Stimulated activated CD8-positive, alpha-beta memory T cell treated with anti-CD3 and anti-CD28 coated beads, Interleukin-15, amount 100 ng/mL, for 4 hours (primary cell): ENCODE measurements around the gene NMUR1.
A peak's percentile ranks its signal among the peaks of the same experiment; 100 is the strongest.

Source experiments
- DNase-seq, 2 donors: peaks; one replicate each; pipeline ENCODE4 v3.0.0-alpha.2; 2020; ENCODE audit warnings: low read depth in 2 of 2

The NMUR1 gene

DNA sequence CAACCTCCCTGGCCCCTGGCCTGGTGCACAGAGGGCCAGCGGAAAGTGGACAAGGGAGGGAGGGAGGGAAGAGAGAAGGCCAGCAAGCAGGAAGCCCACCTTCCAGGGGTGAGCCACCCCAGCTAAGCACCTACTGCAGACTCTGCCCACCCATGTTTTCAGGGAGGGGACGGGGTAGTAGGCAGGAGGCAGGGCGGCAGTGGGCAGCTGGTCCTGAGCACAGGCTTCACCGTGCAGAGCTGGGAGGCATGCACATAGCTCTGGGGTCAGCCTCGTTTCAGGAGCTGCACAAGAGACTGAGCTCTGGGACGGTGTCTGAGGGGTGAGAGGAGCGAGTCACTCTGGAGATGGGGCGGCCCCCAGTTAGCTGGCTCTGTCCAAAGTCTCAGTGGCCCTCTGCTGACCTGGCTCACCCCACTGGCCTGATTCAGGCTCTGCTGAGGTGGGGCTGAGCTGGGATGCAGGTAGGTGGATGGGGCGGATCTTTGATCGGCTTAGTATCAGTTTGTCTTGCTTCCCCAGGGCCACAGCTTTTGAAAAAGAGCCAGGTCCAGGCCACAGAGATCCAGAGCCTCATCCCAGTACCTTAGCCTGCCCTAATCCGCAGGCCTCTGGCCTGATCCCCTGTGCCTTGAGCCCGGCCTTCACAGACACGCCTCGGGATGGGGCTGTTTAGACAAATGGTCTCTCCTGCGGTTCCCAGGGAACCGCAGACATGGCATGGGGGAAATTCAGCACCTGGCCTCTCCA, 3.7 kb downstream of the NMUR1 start:
- no peak for DNase-seq

- DNase-seq = no peak
Measured at GRCh38 chr2:231525248-231526163, 4.7 kb downstream of the NMUR1 start.

- no peak for DNase-seq
Measured at GRCh38 chr2:231524477-231525247, 5.6 kb downstream of the NMUR1 start.

DNA sequence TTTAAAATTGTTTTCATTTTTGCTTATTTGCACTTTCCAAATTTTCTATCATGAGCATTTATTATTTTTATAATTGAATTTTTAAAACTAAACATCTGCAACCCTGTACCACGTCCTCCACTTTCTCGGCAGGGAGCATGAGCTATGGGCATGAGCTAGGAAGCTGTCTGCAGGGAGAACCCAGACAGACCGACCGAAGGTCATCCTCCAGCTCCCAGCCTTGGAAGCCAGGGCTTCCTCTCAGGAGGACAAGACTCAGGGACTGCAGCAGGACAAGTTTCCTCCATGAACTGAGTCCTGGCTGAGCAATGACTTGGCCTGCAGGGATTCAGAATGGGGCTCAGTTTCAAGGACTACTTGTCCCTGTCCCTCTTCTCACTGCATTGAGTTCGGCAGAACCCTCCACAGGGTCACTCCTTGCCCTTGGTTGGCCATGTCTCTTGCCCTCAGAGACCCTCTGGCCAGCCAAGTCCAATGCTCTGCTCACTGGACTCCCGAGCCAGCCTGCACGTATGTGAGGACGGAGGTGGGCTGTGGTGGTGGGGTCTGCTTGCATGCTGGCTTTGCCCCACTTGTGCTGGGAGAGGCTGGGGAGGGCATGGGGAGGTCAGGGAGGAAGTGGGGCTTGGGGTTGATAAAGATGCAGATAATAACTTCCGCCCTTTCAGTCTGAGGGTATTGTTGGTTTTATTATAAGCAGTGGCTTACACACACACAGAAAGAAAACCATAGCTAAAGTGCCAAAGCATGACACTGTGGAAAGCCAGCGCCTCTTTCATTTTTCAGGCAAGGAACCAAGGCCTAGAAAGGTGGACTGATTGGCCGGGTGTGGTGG, 6.6 kb downstream of the NMUR1 start:
- DNase-seq = no peak

DNA sequence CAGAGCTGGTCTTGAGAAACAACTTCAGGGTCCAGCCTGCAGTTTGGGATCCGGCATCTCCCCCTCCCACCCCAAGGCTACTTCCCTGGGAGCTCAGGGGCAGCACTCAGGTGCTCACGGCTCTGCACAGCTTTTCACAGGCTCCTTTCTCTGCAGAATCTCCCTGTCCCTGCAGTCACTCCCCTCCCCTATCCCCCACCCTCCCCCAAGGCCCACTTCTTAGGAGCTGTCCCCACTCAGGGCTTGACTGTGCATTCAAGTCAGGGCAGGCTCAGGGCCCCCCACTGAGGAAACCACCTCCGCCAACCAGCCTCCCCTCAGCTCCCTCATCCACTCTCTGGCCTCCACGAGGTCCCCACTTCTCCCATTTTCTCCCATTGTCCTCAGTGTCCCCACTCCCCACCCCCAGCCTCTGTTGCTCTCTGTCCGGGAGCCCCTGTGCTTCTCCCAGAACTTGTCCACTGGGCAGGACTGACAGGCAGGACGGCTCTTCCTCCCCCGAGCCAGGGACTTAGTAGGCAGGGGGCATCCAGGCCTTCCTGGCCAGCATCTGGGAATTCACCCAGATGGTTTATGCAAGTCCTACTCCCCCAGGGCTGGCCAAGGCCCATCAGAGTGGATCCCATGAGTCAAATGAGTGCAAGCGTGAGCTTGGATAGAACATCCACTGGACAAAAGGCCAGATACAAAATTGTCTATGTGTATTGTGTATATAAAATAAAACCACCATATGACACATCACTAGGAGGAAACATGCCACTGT, 7.6 kb downstream of the NMUR1 start:
- DNase-seq = no peak

DNA sequence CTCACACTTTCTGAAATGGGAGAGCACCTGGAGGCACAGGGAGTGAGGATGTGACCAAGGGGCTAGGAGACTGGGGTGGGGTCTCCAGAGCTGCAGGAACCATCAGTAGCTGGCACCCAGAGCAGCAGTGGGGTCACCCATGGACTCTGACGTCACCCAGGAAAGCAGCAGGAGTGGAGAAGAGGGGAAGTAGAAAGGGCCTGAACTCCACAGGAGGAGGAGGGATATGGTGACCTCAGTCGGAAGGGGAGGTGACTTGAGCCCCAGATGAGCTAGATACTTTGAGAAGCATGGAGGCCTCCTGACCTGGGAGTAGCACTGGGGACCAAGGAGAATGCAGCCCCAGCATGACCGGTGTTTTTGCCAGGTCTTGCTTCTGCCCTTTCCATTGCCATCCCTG, 8.8 kb downstream of the NMUR1 start:
- no peak for DNase-seq

DNA sequence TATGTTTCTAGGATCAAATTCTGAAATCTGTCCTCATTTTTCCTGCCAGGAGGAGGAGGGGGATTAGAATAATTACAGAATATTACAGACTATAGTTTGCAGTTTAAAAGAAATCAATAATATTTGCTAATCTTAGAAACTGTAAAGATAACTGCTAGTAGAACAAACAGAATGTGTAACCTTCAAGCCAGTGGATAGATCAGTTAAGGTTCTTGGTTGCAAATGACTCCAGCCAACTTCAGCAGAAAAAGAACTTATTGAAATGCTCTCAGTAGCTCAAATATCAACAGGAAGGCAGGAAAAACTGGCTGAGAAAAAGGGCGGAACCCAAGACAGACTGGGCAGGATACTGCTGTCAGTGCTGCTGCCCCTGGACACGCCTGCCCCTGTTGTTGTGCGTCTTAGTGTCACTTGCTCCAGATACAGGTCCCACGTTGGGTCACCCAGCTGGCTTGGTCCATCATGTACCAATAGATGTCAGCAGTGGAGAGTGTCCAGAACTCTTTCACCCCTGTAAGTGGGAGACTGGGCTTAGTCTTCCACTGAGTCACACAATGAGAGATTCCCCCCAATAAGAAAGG, 10.2 kb downstream of the NMUR1 start:
- DNase-seq = no peak

GRCh38 chr2:231518771-231519170, 11.5 kb downstream of the NMUR1 start:
- DNase-seq = no peak

DNA sequence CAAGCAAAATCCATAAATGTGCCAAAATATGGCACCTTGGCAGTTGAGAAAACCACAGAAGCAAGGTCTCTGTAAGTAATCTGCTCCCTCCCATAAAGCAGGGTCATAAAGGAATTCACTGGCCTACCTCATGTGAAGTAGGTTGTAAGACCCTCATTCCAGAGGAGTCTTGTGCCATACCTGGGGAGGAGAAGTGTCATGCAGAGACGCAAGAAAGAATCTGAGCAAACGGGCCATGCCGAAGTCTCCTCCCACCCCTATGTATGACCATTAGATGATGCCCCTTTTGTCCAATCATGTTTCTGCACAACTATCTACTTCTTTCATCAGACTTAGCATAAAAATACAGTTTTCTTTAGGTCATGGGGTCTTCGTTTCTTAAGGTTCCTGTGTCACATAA, 14.6 kb downstream of the NMUR1 start:
- DNase-seq = no peak

DNA sequence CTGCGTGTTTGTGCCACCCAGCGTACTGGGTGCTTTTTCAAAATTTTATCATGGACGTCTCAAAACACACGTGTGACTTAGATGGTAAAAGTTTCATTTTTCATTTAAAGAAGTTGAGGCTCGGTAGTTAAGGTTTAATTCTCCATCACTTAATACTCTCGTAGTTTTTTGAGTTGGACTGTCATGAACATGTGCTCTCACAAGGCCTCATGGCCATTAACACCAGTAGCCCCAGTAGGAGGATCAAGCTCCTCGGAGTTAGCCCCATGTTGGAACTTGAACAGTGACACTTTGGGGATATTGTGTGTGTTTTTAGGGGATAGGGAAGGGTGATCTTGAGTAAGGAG, 15.3 kb downstream of the NMUR1 start:
- DNase-seq = no peak

DNA sequence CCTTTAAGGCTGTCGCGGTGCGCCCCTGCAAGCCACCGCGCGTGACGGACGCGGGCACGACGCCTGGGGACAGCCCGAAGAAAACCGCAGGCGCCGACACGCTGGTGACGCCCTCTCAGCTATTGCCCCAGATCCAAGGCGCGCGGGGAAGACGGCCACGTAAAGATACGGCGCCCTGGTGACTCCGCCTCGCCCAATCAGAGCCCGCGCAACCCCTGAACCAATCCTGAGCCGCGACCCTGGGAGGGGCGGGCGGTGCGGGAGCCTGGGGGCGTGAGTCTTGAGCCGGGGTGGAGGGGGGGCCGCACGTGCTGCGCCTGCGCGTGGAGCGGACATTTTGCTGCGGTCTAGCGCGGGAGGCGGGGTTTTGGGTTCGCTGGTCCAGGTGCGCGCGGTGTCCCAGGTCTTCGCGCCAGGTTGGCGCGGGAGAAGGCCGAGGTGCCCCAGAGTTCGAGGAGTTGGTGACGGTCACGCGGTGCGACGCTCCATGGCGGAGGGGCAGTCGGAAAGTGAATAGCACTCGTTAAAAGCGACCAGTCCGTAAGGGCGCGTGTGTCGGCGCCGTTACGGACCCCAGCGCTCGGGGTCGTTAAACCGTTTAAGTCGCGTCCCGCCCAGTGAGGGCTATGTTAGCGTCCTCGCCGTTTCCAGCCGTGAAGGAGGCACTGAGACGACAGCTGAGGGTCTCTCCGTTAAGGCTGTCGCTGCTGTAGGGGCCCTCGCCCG, 15.9 kb downstream of the NMUR1 start:
- peak; percentile 97 for DNase-seq

GRCh38 chr2:231513746-231514224, 16.5 kb downstream of the NMUR1 start:
- no peak for DNase-seq

DNA sequence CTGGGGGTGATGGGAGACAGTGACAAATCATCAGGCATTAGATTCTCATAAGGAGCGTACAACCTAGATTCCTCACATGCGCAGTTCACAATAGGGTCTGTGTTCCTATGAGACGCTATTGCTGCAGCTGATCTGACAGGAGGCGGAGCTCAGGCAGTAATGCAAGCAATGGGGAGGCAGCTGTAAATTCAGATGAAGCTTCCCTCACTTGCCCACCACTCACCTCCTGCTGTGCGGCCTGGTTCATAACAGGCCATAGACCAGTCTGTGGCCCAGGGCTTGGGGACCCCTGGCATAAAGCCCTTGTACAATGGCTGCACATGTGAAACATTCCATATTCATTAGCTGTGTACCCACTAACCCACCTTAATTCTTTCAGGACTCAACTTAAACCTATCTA, 18.0 kb downstream of the NMUR1 start:
- DNase-seq = no peak

- no peak for DNase-seq
Measured at GRCh38 chr2:231503766-231504165, 26.5 kb downstream of the NMUR1 start.

DNA sequence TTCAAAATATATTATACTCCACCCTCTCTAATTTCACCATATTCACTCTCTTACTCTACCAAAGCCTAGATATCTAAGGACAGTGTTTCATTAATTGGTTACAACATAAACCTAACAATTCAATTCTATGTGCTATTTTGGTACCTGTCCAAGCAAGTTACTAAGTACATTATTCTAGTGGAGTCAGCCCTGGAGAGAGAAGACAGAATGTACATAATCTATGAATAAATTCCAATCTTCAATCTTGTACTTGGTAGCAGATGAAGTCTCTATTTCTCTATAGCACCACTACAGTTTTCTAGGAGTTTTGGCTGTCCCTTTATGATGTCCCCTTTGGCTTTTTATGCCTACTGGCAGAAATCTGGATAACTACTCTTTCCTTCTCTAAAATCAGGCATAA, 27.6 kb downstream of the NMUR1 start:
- DNase-seq = no peak

- no peak for DNase-seq
Measured at GRCh38 chr2:231497651-231498050, 32.6 kb downstream of the NMUR1 start.

GRCh38 chr2:231494669-231495068, 35.6 kb downstream of the NMUR1 start:
- no peak for DNase-seq

- DNase-seq = no peak
Measured at GRCh38 chr2:231490801-231491200, 39.4 kb downstream of the NMUR1 start.

GRCh38 chr2:231489990-231490389, 40.3 kb downstream of the NMUR1 start:
- no peak for DNase-seq

- no peak for DNase-seq
Measured at GRCh38 chr2:231488331-231488730, 41.9 kb downstream of the NMUR1 start.
